ENCODE measurements around the gene NDUFAF7. TPM values are rescaled to one million over a fixed set of nuclear protein-coding genes. Genes with fewer than 3 reads are reported as not detected.

NDUFAF7 gene
- polyA plus RNA-seq, 1 donor from 2014 or later, result 132 TPM

DNA sequence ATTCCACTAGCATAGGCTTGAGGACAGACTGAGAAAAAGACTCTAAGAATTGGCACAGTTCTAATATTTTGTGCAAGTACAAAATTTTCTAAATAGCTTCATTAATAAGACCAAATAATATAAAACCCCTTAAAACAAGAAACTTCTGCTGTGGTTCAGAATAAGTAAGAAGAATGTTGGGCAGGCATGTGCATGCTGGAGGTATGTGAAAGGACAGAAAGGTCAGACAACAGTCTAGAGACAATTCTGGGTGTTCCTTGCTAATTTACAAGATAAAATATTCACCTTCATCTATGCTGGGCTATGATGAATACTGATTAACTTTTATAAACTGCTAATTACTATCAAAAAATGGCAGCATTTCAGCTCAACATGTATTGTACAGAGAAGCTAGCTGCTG is 20.2 kb upstream of the NDUFAF7 start:
- H3K4me2 ChIP-seq (ENCODE audit: low read length), result no peak overlapping the region
- no peak for TF ChIP-seq SMC3 (conservative IDR thresholded peaks at IDR 0.05; ENCODE audit: poor library complexity)
- no peak for TF ChIP-seq MXI1 (conservative IDR thresholded peaks at IDR 0.05; ENCODE audit: poor library complexity, severe bottlenecking)
- TF ChIP-seq, protein P1, sequence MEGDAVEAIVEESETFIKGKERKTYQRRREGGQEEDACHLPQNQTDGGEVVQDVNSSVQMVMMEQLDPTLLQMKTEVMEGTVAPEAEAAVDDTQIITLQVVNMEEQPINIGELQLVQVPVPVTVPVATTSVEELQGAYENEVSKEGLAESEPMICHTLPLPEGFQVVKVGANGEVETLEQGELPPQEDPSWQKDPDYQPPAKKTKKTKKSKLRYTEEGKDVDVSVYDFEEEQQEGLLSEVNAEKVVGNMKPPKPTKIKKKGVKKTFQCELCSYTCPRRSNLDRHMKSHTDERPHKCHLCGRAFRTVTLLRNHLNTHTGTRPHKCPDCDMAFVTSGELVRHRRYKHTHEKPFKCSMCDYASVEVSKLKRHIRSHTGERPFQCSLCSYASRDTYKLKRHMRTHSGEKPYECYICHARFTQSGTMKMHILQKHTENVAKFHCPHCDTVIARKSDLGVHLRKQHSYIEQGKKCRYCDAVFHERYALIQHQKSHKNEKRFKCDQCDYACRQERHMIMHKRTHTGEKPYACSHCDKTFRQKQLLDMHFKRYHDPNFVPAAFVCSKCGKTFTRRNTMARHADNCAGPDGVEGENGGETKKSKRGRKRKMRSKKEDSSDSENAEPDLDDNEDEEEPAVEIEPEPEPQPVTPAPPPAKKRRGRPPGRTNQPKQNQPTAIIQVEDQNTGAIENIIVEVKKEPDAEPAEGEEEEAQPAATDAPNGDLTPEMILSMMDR (IDR thresholded peaks at IDR 0.05; ENCODE audit: poor library complexity, severe bottlenecking), result no peak
- TF ChIP-seq EZH2 (IDR thresholded peaks at IDR 0.05; ENCODE audit: borderline replicate concordance, insufficient read depth, low read length, poor library complexity, severe bottlenecking), result no peak
- TF ChIP-seq EP300 (conservative IDR thresholded peaks at IDR 0.05; ENCODE audit: poor library complexity, severe bottlenecking), result no peak
- no peak for TF ChIP-seq POLR2AphosphoS5 (IDR thresholded peaks at IDR 0.05)
- TF ChIP-seq TAF1 (IDR thresholded peaks at IDR 0.05; ENCODE audit: low read depth), result no peak
- H3K9me2 ChIP-seq (ENCODE audit: insufficient read depth, low read length), result no peaks in the 10 kb centered on the region
- no peaks in the 10 kb centered on the region for H3F3A ChIP-seq (ENCODE audit: insufficient read depth, low read length, poor library complexity, severe bottlenecking)
- no peaks in the 10 kb centered on the region for H3K9me3 ChIP-seq (ENCODE audit: low read length)
- H3K36me3 ChIP-seq (ENCODE audit: insufficient read depth, low read length), result peaks cover 40% of the 10 kb centered on the region
- no peak overlapping the region for H2AFZ ChIP-seq (ENCODE audit: low read depth, low read length)
- H3K27me3 ChIP-seq (ENCODE audit: insufficient read depth, low read depth, low read length), result no peaks in the 10 kb centered on the region
- no peaks in the 10 kb centered on the region for H4K20me1 ChIP-seq (ENCODE audit: insufficient read depth)
- H3K9ac ChIP-seq (ENCODE audit: low read length), result no peak overlapping the region
- no peak overlapping the region for H3K4me3 ChIP-seq (ENCODE audit: low read length)
- H3K79me2 ChIP-seq (replicated peaks; ENCODE audit: insufficient read depth, low read length), result no peaks in the 10 kb centered on the region
- H3K27ac ChIP-seq (ENCODE audit: low read length), result no peak overlapping the region

DNA sequence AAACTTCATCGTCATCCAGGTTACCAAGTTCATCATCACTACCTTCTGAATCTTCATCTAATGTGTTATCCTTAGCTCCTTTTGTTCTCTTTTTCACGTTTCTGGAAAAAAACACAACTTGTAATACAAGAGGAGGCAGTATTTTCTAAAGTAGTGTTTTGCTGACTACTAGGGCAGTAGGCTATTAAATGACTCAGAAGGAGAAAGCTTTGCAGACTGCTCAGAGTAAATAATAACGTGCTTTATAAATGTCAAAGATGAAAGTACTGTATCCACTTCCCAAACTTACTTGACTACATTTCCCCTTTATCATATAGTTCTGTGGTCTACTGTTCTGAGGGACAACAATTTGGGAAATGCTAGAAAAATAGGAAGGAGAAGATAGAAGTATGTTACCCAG is 19.5 kb upstream of the NDUFAF7 start:
- Histone ChIP-seq H3F3A (ENCODE audit: insufficient read depth, low read length, poor library complexity, severe bottlenecking) (no peaks in the 10 kb centered on the region), H3K9me3 (ENCODE audit: low read length) (no peaks in the 10 kb centered on the region), H2AFZ (ENCODE audit: low read depth, low read length) (no peak overlapping the region), H3K4me3 (ENCODE audit: low read length) (no peak overlapping the region), H3K4me2 (ENCODE audit: low read length) (no peak overlapping the region), H3K27ac (ENCODE audit: low read length) (no peak overlapping the region), H3K27me3 (ENCODE audit: insufficient read depth, low read depth, low read length) (no peaks in the 10 kb centered on the region), H3K9ac (ENCODE audit: low read length) (no peak overlapping the region), H3K9me2 (ENCODE audit: insufficient read depth, low read length) (no peaks in the 10 kb centered on the region), H3K36me3 (ENCODE audit: insufficient read depth, low read length) (peaks cover 40% of the 10 kb centered on the region), H3K79me2 (replicated peaks; ENCODE audit: insufficient read depth, low read length) (no peaks in the 10 kb centered on the region), H4K20me1 (ENCODE audit: insufficient read depth) (no peaks in the 10 kb centered on the region)
- TF ChIP-seq MXI1 (conservative IDR thresholded peaks at IDR 0.05; ENCODE audit: poor library complexity, severe bottlenecking) (no peak), EP300 (conservative IDR thresholded peaks at IDR 0.05; ENCODE audit: poor library complexity, severe bottlenecking) (no peak), SMC3 (conservative IDR thresholded peaks at IDR 0.05; ENCODE audit: poor library complexity) (no peak), TAF1 (IDR thresholded peaks at IDR 0.05; ENCODE audit: low read depth) (no peak), EZH2 (IDR thresholded peaks at IDR 0.05; ENCODE audit: borderline replicate concordance, insufficient read depth, low read length, poor library complexity, severe bottlenecking) (no peak), RAD21 (conservative IDR thresholded peaks at IDR 0.05) (no peak), POLR2AphosphoS5 (IDR thresholded peaks at IDR 0.05) (no peak)
- TF ChIP-seq, protein P2, sequence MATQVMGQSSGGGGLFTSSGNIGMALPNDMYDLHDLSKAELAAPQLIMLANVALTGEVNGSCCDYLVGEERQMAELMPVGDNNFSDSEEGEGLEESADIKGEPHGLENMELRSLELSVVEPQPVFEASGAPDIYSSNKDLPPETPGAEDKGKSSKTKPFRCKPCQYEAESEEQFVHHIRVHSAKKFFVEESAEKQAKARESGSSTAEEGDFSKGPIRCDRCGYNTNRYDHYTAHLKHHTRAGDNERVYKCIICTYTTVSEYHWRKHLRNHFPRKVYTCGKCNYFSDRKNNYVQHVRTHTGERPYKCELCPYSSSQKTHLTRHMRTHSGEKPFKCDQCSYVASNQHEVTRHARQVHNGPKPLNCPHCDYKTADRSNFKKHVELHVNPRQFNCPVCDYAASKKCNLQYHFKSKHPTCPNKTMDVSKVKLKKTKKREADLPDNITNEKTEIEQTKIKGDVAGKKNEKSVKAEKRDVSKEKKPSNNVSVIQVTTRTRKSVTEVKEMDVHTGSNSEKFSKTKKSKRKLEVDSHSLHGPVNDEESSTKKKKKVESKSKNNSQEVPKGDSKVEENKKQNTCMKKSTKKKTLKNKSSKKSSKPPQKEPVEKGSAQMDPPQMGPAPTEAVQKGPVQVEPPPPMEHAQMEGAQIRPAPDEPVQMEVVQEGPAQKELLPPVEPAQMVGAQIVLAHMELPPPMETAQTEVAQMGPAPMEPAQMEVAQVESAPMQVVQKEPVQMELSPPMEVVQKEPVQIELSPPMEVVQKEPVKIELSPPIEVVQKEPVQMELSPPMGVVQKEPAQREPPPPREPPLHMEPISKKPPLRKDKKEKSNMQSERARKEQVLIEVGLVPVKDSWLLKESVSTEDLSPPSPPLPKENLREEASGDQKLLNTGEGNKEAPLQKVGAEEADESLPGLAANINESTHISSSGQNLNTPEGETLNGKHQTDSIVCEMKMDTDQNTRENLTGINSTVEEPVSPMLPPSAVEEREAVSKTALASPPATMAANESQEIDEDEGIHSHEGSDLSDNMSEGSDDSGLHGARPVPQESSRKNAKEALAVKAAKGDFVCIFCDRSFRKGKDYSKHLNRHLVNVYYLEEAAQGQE (IDR thresholded peaks at IDR 0.05; ENCODE audit: borderline replicate concordance), result no peak
- TF ChIP-seq, protein P1 (IDR thresholded peaks at IDR 0.05; ENCODE audit: poor library complexity, severe bottlenecking), result no peak

Measured in neural cell (in vitro differentiated cells).